NCI-H146 (cell line): ENCODE measurements around the gene SPDYC.
"Not testable (repeated sequence)": the region's sequence is repeated elsewhere in the genome, so short reads cannot be mapped to it uniquely, and the experiment has no call there.

Experiments
- DNase-seq: peaks from one replicate; lab custom pipeline; 2025; lab: John Stamatoyannopoulos, UW

The SPDYC gene

GRCh38 chr11:65134240-65134951 lies 35.6 kb upstream of the SPDYC start, which contains the start of gene SYVN1:
TSS of gene SYVN1 (minus strand) at chr11:65134519. CDS start at chr11:65133601, 918 bp downstream.
- DNase-seq = peak; percentile 91

- DNase-seq = peak; percentile 98
Observed at GRCh38 chr11:65134952-65135632, 34.9 kb upstream of the SPDYC start.

- no peak for DNase-seq
Observed at GRCh38 chr11:65135633-65136145, 34.3 kb upstream of the SPDYC start.

GRCh38 chr11:65136515-65137096 lies 33.4 kb upstream of the SPDYC start:
- no peak for DNase-seq

DNA sequence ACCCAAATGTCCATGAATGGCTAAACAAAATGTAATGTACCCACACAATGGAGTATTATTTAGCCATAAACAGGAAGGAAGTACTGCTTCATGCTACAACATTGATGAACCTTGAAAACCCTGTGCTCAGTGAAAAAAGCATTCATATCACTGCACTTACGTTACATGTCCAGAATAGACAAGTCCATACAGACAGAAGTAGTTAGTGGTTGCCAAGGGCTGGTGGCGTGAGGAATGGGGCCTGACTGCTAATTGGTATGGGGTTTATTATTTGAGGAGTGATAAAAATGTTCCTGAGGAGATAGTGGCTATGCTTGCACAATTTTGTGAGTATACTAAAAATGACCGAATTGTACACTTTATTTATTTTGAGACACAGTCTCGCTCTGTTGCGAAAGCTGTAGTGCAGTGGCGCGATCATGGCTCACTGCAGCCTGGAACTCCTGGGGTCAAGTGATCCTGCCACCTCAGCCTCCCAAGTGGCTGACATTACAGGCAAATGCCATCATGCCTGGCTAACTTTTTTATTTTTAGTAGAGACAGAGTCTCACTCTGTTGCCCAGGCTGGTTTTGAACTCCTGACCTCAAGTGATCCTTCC lies 28.0 kb upstream of the SPDYC start:
- DNase-seq = no peak

DNA sequence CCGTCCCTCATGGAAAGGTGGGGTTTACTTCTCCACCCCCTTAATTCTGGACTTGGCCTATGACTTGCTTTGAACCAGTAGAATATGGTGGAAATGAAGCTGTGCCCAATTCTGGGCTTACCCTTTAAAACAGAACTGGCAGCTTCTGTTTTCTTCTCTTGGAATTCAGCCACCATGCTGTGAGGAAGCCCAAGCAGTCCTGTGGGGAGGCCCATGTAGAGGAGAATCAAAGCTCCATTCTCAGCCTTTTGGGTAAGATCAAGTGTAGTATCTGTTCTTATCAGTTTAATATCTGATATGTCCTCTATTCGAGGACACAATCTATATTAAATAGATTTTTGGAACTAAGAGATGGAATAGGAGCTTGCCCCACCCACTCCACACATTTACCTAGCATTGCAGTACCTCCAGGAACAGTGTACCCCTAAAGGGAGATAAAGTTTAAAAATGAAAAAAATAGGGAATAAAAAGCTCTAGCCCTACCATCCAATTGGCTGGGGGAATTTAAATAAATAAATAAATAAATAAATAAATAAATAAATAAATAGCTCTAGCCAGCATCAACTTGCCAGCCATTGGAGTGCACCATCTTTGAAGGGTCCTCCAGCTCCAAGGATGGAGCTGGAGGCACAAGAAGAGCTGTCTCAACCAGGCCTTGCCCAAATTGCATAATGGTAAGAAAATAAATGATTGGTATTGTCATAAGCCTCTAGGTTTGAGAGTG lies 22.5 kb upstream of the SPDYC start:
- DNase-seq = no peak

GRCh38 chr11:65148657-65149056 lies 21.4 kb upstream of the SPDYC start:
- DNase-seq = no peak

DNA sequence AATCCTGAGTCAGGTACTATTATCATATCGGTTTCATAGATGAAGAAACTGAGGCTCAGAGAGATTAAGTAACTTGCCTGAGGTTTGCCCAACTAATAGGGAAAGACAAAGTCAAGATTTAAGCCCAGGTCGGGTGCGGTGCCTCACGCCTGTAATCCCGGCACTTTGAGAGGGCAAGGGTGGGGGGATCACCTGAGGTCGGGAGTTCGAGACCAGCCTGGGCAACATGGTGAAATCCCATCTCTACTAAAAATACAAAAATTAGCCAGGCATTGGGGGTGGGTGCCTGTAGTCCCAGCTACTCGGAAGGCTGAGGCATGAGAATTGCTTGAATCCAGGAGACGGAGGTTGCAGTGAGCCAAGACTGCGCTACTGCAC lies 19.9 kb upstream of the SPDYC start:
- not testable (repeated sequence) for DNase-seq

GRCh38 chr11:65150509-65151299 lies 19.3 kb upstream of the SPDYC start:
- peak; percentile 23 for DNase-seq

DNA sequence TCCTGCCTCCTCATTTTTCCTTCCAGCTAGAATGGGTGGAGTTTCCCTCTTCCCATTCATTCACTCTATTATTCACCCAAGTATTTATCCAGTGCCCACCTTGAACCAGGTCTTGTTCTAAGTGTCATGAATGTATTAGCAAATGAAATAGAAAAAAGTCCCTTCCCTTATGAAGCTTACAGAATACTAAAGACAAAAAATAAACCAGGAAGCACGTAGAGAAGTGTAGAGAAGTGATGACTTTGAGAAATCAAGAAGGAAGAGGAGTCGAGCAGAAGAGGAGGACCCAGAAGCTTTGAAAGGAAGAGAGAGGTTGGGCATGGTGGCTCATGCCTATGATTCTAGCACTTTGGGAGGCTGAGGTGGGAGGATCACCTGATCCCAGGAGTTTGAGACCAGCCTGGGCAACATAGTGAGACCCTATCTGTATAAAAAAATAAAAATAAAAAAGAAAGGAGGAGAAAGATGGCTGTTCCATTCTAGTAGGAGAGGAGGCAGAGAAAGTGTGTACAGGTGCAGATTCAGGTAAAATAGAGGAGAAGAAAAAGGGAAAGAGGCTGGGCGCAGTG lies 18.6 kb upstream of the SPDYC start:
- no peak for DNase-seq

DNA sequence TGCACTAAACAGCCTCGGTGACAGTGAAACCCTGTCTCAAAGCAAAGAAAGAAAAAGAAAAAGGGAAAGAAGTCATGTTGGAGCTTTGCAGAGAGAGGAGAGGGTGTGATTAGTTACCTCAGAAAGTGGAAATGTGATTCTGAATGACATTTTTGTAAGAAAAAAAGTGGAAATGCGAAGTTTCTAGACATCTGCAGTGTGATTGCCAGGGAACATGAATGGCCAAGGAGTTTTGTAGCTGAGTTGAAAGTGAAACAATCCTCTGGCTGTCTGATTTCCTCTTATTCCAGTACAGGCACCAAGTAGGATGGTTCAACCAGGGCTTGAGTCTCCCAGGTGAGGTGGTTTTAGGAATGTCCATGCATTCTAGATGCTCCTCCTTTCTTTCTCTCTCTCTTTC lies 17.9 kb upstream of the SPDYC start:
- DNase-seq = no peak

GRCh38 chr11:65156256-65156655 lies 13.8 kb upstream of the SPDYC start:
- DNase-seq = no peak

GRCh38 chr11:65156926-65157325 lies 13.1 kb upstream of the SPDYC start:
- no peak for DNase-seq

- DNase-seq = no peak
Observed at GRCh38 chr11:65157336-65157735, 12.7 kb upstream of the SPDYC start.

GRCh38 chr11:65159012-65159411 lies 11.0 kb upstream of the SPDYC start:
- no peak for DNase-seq

DNA sequence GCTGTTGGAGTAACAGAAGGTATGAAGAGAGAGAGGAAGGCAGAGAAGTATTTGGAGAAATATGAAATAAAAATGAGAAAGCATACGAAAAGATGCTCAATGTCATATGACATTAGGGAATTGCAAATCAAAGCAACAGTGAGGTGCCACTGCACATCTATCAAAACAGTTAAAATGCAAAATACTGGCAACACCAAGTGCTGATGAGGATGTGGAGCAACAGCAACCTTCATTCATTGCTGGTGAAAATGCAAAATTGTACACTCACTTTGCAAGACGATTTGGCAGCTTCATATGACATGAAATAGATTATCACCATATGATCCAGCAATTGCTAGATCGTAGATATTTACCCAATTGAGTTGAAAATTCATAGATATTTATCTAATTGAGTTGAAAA lies 9.4 kb upstream of the SPDYC start:
- no peak for DNase-seq

GRCh38 chr11:65163684-65164083 lies 6.3 kb upstream of the SPDYC start:
- DNase-seq = no peak

DNA sequence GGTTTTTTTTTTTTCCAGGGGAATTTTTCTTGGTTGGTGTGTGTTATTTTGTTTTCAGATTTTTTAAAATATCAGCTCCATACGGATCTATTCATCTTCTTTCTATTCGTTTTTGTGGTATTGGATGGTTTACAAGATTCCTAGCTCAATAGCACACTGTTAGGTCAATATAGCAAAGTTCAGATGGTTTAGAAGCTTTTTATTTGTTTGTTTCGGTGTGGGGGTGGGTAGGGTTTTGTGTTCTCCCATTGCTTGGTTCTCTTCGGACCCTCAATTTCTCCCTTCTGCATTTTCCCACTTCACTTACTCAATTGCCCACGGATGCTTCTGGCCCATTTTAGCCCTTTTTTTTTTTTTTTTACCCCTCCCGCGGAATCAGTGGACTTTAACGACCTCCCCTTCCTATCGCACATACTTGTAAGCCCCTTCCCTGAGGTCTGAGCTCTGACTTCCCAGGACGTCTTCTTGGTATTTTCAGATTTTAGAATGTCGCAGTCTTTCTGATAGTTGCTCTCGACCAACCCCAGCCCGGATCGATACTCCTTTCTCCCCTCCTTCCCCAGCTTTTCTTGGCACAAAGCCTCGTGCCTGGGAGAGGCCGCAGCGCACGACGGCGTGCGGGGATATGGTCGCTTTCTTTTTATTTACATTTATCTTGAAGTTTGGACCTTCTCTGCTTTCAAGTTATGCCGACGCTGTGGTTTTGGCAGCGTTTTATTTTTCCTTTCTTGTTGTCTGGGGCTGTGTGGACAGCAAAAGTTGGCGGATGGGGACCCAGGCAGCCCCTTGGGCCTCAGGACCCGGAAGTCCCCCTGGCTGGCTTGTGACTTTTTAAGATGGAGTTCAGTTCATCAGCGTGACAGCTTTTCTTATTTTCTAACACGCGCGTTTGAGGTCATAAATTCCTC lies 4.4 kb upstream of the SPDYC start:
- DNase-seq = no peak

DNA sequence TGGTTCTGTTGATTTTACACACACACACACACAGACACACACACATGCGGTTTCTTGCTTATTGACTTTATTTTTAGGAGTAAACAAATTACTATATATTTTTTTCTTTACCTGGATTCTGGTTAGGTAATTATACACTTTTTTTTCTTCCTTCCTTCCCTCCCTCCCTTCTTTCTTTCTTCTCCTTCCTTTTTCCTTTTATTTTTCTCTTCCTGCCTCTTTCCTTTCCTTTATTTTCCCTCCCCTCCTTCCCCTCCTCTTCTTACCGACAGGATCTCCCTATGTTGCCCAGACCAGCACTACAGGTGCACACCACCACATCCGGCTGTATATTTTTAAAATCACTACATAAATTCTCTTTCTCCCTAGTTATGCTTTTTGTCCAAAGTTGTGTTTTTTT lies 3.1 kb upstream of the SPDYC start:
- no peak for DNase-seq

GRCh38 chr11:65167656-65168055 lies 2.4 kb upstream of the SPDYC start:
- DNase-seq = no peak
